HG03135 (cell line): ENCODE results near the gene C22orf31.

Experiments
- ATAC-seq: cut with Tn5 transposase; IDR thresholded peaks from one replicate; pipeline ENCODE4 v1.9.1; 2021; ENCODE audit warnings: mild to moderate bottlenecking, moderate library complexity; ENCODE audit not compliant: unreplicated experiment

C22orf31 gene

DNA sequence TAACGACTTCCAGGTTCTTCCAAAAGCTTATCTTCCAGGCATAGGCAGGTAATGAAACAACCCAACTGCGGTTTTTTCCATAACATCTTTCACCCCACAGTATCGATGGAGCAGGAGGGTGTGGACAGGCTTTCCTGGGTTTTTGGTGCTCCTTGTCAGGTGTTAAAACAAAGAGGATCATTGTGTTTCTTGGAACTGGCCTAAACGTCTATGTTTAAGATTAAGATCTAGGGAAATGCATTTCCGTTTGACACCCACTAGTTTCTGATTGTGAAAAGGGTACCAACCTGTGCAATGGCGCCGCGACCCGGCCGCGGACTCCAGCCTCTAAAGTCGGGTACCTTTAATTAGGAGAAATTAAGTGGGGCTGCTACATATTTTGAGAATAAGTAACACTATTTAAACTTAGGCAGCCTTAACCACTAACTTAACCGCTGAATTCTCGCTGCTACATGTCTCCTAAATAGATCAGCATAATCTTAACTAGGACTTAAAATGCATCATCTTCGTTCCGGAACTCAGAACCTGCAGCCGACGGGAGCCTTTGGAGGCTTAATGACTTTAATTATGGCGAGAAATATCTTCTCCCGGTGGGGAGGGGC, 31.5 kb downstream of the C22orf31 start:
- ATAC-seq, result no peak

DNA sequence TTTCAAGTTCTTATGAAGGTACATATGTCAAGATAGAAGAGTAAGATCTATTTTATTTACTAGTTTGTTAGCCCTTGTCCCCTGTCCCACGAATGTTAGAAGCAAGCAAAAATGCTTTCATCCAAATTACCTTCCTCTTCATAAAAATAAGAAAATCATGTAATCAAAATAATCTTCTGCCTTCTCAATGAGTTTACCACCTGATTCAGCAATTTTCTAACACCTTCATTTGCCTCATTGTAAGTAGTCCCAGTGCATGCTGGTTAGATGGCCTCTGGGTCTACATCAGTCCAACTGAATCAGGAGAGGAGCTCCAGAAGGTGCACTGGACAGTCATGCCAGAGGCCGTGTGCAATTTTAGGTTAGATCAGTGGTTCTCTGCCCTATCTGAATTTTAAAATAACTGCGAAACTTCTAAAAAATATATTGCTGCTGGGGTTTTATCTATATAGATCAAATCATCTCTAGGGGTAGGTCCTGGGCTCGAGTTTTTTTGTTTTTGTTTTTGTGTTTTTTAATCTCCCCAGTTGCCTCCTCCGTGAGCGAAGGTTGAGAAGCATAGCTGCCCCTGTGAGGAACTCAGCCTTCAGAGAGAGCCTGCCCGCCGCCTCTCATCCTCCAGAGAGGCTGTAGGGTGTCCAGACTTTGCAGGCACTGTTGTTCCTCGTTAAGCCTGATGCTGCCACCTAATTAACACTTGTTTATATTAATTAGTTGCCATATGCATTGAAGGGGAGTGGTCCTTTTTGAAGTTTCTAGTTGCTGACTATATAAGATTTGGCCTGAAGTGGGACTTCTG, 32.2 kb downstream of the C22orf31 start:
- ATAC-seq, result no peak

GRCh38 chr22:29028468-29028867, 33.2 kb downstream of the C22orf31 start:
- ATAC-seq, result no peak

DNA sequence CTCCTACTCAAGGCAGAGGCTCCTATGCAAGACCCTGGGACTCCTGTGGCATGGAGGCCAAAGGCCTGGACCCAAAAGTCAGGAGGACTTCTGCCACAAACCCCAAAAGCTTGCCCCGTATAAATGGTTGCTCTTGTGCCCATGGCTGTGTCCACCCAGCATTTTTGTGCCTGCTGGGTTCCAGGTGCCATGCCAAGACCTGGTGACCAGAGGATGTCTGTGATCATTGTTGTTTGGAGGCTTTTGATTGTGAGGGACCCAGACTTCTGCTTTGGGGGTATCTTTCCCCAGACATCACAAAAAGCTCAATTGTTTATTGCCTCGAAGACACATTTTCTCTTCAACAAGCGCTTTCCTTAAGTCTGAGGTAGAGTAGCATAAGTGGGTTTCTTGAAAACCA, 35.1 kb downstream of the C22orf31 start:
- no peak for ATAC-seq

GRCh38 chr22:29023172-29023796, 38.3 kb downstream of the C22orf31 start:
- ATAC-seq, result no peak

DNA sequence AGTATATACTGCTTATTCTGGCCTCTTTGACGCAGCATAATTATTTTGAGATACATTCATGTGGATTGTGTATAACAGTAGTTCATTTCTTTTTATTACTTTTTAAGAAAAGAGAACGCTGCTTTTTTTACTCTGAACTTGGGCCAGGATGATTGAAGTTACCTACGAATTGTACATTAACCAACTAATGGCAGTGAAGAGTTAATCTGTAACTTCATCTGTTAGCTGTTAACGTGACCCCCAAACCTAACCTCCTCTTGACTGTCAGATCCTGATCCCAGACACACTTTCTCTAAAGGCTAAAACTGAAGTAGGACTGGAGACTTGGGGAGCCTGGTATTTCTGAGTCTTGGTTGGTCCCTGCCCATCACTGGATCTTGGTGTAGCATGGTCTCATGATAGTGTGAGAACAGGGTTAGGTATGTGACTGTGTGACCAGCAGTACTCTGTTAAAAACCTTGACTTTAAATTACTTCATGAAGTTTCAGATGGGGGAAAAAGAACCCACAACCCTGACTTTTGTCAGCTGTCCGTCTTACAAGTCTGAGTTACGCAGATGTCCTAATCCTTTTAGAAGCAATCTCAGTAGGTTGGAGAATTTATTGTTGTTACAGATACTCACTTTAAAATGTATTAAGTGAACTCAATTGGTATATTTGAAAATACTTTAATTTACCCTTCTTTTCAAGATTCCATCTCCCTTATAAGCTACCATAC, 39.4 kb downstream of the C22orf31 start:
- ATAC-seq, result no peak

- no peak for ATAC-seq
Observed at GRCh38 chr22:29018293-29019189, 43.1 kb downstream of the C22orf31 start.

DNA sequence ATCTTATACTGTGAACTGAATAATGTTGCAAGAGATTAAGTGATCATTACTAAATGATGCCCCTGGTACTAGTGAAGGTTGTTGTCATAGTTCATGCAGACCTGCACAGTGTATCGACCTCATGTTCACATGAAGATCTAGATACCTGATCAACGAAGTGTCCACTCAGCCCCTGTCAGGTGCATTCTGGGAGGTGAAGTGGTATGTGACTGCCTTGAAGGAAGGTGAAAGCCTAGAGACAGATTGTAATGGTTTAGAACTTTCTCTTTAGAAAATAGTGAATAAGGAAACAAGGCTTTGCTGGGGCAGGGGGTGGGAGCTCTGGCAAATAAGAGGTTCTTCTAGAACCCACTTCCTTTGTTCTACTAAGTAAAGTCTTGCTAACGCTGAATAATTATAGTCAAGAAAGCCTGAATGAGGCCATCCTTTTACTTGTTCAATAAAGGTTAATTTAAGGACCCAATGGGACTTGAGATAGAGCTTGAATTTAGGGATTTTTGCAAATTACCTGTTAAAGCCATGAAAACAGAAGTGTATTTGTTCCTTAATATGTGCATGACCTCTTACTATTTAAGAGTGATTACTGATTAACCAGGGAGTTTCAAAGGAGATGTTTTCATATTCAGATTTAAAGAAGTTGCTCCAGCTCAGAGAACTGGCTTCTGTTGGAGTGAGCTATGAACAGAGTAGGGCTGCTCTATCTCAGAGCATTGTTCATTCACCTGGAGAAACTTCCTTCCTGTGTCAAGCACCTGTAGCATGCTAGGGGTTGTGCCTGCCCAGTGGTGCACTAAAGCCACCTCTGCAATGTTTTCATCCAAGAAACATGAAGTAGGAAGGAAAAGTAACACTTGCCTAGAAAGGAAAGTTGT, 45.3 kb downstream of the C22orf31 start:
- no peak for ATAC-seq

DNA sequence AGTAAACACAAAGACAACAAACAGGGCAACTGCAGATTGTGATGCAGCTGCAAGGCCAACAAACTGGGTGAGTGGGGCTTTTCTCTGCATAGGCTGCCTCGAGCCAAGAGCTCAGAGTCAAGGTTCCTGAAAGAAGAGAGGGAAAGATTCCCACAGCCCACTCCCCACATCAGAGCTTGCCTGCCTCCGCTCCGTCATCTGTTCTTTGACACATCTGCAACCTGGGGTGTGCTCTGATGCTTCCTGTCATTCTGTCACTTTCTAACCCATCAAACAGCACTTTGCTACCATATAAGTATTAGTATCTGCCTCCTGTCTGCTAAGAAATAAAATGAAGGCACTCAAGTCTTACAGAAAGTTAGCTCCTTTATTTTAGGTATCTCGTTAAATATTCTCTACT, 46.9 kb downstream of the C22orf31 start:
- ATAC-seq, result no peak

DNA sequence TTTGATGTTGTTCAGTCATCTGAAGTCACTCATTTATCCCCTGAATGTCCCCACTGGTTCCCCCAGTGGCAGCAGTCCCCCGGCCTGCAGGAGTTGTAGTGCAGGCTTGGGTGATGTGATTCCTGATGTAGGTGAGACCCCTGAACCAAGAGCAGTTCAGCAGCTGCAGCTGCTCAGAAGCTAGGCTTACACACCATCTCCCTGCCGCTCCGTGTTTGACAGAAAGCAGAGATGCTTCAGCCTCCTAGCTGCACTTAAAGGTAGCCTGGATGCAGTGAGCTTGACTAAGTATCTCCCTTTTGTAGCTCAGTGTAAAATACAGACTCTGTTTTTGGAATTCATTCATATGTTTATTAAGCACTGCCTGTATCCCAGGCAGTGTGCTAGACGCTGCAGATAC, 47.3 kb downstream of the C22orf31 start:
- ATAC-seq, result no peak

DNA sequence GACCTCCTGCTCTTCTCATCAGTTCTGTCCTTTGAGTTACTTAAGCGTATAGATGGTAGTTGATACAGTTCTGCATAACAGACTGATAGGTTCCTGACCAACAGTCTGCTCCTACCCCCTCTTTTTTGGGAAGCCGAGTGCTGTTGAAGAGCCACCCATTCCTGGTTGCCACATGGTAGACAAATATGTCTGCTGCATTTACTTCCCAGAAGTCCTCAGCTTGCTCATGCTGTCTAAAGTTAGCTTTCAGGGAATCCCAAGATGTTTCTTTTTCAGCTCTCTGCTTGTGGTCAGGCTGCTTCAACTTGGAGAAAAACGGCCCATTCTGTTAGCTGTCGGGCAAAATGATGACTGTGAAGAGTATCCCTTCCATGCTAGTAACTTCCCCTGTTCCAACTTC, 48.7 kb downstream of the C22orf31 start:
- ATAC-seq, result no peak

DNA sequence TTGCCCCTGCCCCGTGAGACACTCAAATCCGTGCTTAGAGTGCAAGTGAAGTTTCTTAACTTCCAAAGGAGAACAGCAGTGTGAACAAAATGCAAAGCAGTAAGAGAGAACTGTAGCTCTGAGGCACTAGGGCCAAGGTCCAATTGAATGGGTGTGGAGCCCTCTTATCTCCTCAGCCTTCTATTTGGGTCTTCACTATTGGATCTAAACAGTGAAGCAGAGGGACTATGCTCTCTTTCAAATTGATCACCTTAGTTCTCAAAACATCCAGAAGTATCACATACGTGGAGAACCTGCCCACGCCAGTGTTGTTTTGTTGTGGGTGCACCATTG, 49.6 kb downstream of the C22orf31 start:
- ATAC-seq, result no peak

DNA sequence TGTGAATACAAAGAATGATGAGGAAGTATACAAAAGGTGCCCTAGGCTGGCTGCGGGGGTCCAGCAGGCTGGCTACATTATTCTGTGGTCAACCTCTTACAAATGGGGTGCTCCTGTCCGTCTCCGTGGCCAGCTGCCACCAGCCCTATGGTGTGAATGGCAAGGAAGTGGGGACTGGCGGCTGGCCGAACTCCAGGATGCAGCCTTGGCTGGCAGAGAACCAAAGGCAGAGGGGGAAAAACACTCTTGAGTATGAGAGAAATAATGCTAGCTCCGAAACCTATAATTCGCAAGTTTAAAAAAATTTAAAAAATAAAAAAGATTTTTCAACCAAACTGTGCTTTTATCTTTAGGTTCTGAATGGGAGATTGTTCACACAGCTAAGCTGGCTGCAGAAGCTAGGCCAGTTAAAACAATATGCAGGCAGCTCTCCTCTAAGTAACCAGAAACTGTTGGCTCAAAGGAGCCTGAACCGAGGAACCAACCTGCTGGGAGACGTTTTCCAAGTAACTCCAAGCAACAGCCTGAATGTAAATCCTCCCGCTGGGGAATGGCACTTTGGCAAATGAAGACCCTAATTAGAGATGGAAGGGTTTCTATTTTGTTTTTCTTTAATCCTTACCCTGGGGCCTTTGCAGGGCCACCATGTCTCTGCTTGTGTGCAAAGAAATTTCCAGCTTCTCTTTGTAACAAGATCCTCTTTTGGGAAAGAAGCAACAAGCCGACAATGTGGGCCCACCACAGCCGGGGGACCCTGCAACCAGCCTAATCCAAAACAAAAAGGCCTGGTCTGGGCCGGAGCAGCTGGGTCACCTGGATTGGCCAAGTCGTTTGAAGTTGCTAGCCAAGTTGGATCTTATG, 50.2 kb downstream of the C22orf31 start:
- ATAC-seq, result no peak

- no peak for ATAC-seq
Observed at GRCh38 chr22:29009148-29009547, 52.5 kb downstream of the C22orf31 start.
